Caki2 (cell line): ENCODE data around the gene UBAP1. TPM values are rescaled to one million over a fixed set of nuclear protein-coding genes. Genes with fewer than 3 reads are reported as not detected.
"Not testable (repeated sequence)": the region's sequence is repeated elsewhere in the genome, so short reads cannot be mapped to it uniquely, and the experiment has no call there.

Experiments used
- DNase-seq: peaks from one replicate; pipeline ENCODE4 v3.0.0-alpha.2; 2015; ENCODE audit warnings: low read depth
- in situ Hi-C: cut with HindIII; loops from 2 replicates; pipeline ENCODE4 v1.10.0; 2016; ENCODE audit warnings: low sequenced_read_pairs, low pct_unique_long_range_greater_than_20kb, mixed read lengths
- total RNA-seq: library from RNA; depleted of rRNA; stranded (reverse); fragments of >200 nt; shearing (Covaris generic); gene quantifications from 2 replicates; pipeline ENCODE4 v1.2.3, GENCODE V29; 2014; ENCODE audit warnings: low replicate concordance; rRNA removed

The UBAP1 gene
- total RNA-seq, result 79.8 and 85.0 TPM in 2 replicates

- in situ Hi-C loops, result no loop called here
- peak; percentile 97 for DNase-seq
Measured at GRCh38 chr9:34178436-34179212, at the start of gene UBAP1. Gene UBAP1 (plus strand): TSS chr9:34179043. CDS start chr9:34220915, 41,872 bp downstream.

GRCh38 chr9:34131571-34131970, 47.3 kb upstream of the UBAP1 start:
- in situ Hi-C loops, result no loop called here
- DNase-seq, result no peak

GRCh38 chr9:34133436-34133949, 45.4 kb upstream of the UBAP1 start:
- in situ Hi-C loops, result no loop called here

GRCh38 chr9:34134521-34134920, 44.3 kb upstream of the UBAP1 start:
- in situ Hi-C loops, result no loop called here
- no peak for DNase-seq

More at GRCh38 chr9:34133436-34133949, 45.4 kb upstream of the UBAP1 start:
- no peak for DNase-seq

- in situ Hi-C loops, DNase-seq: not testable (repeated sequence)
Measured at GRCh38 chr9:34138644-34139043, 40.2 kb upstream of the UBAP1 start.

GRCh38 chr9:34139477-34140146, 39.2 kb upstream of the UBAP1 start:
- in situ Hi-C loops, result no loop called here
- peak; percentile 63 for DNase-seq

GRCh38 chr9:34140853-34141252, 38.0 kb upstream of the UBAP1 start:
- in situ Hi-C loops, result no loop called here

GRCh38 chr9:34143116-34143515, 35.7 kb upstream of the UBAP1 start:
- in situ Hi-C loops, result no loop called here
- no peak for DNase-seq

More at GRCh38 chr9:34140853-34141252, 38.0 kb upstream of the UBAP1 start:
- DNase-seq, result no peak

- DNase-seq, result peak; percentile 76
- in situ Hi-C loops, result no loop called here
Measured at GRCh38 chr9:34145165-34145564, 33.7 kb upstream of the UBAP1 start.

GRCh38 chr9:34151398-34151797, 27.4 kb upstream of the UBAP1 start:
- no peak for DNase-seq
- in situ Hi-C loops, result no loop called here

GRCh38 chr9:34154057-34154456, 24.8 kb upstream of the UBAP1 start:
- no peak for DNase-seq
- in situ Hi-C loops, result no loop called here

GRCh38 chr9:34157318-34157717, 21.5 kb upstream of the UBAP1 start:
- in situ Hi-C loops, result no loop called here
- DNase-seq, result no peak

- in situ Hi-C loops, result no loop called here
- no peak for DNase-seq
Measured at GRCh38 chr9:34157898-34158297, 20.9 kb upstream of the UBAP1 start.

GRCh38 chr9:34158362-34158869, 20.4 kb upstream of the UBAP1 start:
- in situ Hi-C loops, result no loop called here
- peak; percentile 77 for DNase-seq

GRCh38 chr9:34163434-34163833, 15.4 kb upstream of the UBAP1 start:
- in situ Hi-C loops, result no loop called here
- peak; percentile 53 for DNase-seq

GRCh38 chr9:34169125-34169524, 9.7 kb upstream of the UBAP1 start:
- no peak for DNase-seq
- in situ Hi-C loops, result no loop called here

- in situ Hi-C loops, result no loop called here
- no peak for DNase-seq
Measured at GRCh38 chr9:34170237-34170991, 8.4 kb upstream of the UBAP1 start.

GRCh38 chr9:34171753-34172535, 6.9 kb upstream of the UBAP1 start:
- no peak for DNase-seq

More at GRCh38 chr9:34171753-34172535, 6.9 kb upstream of the UBAP1 start:
- in situ Hi-C loops, result no loop called here
